MCF 10A (cell line): Measurements from ENCODE around the gene ISG15. TPM values are rescaled to one million over a fixed set of nuclear protein-coding genes. Genes with fewer than 3 reads are reported as not detected.

Source experiments
- BruUV-seq: library from RNA; stranded (reverse); fragments of 400-500 nt; replicated peaks from 2 replicates; lab custom pipeline; 2021; lab: Mats Ljungman, UMichigan
- CTCF ChIA-PET: fragments of 300-600 bp; sonication (Branson Sonifier 250); formaldehyde crosslinking; extraction: SDS; loops from one replicate; lab custom pipeline; 2021; ENCODE audit warnings: antibody characterized with exemption, inconsistent platforms; lab: Yijun Ruan, JAX
- POLR2A ChIA-PET: fragments of 300-600, 350-650 bp; sonication (Branson Sonifier 250); formaldehyde crosslinking; extraction: SDS; loops from one replicate; lab custom pipeline; 2020; ENCODE audit warnings: antibody characterized with exemption, inconsistent platforms; lab: Yijun Ruan, JAX
- DNase-seq: peaks from one replicate; pipeline ENCODE4 v3.0.0-alpha.2; 2018; ENCODE audit not compliant: unreplicated experiment
- H3K27ac Mint-ChIP-seq: one replicate; pipeline ENCODE4 v1.8.0; 2022; ENCODE audit warnings: mild to moderate bottlenecking, low read depth, mixed read lengths; ENCODE audit not compliant: unreplicated experiment
- H3K27me3 Mint-ChIP-seq: one replicate; pipeline ENCODE4 v1.8.0; 2022; ENCODE audit warnings: mixed read lengths; ENCODE audit not compliant: insufficient read depth, unreplicated experiment
- H3K36me3 Mint-ChIP-seq: one replicate; pipeline ENCODE4 v1.8.0; 2022; ENCODE audit warnings: mild to moderate bottlenecking, moderate library complexity, mixed read lengths; ENCODE audit not compliant: insufficient read depth, unreplicated experiment
- H3K4me1 Mint-ChIP-seq: one replicate; pipeline ENCODE4 v1.8.0; 2022; ENCODE audit warnings: mixed read lengths; ENCODE audit not compliant: insufficient read depth, unreplicated experiment
- H3K4me3 Mint-ChIP-seq: one replicate; pipeline ENCODE4 v1.8.0; 2022; ENCODE audit warnings: mild to moderate bottlenecking, moderate library complexity, mixed read lengths; ENCODE audit not compliant: unreplicated experiment
- H3K9me3 Mint-ChIP-seq: one replicate; pipeline ENCODE4 v1.8.0; 2022; ENCODE audit warnings: mixed read lengths; ENCODE audit not compliant: unreplicated experiment
- CTCF ChIP-seq: fragments of 200-600 bp; IDR thresholded peaks from one replicate; pipeline ENCODE4 v1.8.0; 2022; ENCODE audit warnings: antibody characterized with exemption, mild to moderate bottlenecking; ENCODE audit not compliant: unreplicated experiment
- intact Hi-C: fragments of 100-400 bp; cut with micrococcal nuclease; formaldehyde crosslinking; loops from 2 replicates; pipeline ENCODE4 v1.14.1; 2022
- total RNA-seq: library from RNA; stranded (reverse); gene quantifications from 2 replicates; pipeline ENCODE4 v1.2.3, GENCODE V29; 2022

ISG15 gene
- total RNA-seq, 1 experiment from 2014 or later = 7.4 TPM

- POLR2A ChIA-PET = no interaction called here
- DNase-seq = no peak
- BruUV-seq = no TSS peak
- CTCF ChIA-PET = interaction anchor here (0.5 to 1.4 kb wide), 2 partner anchors 18 to 46 kb away, joined by 3 read pairs; no protein-coding TSS in a partner anchor
- no peak for TF ChIP-seq CTCF
- H3K9me3 Mint-ChIP-seq = no peaks in the 10 kb centered on the region
- no peaks in the 10 kb centered on the region for H3K4me1 Mint-ChIP-seq
- no peak overlapping the region for H3K27ac Mint-ChIP-seq
- peaks cover 44% of the 10 kb centered on the region for H3K36me3 Mint-ChIP-seq
- H3K27me3 Mint-ChIP-seq = no peaks in the 10 kb centered on the region
- intact Hi-C loops = no loop called here
- no peak overlapping the region for H3K4me3 Mint-ChIP-seq
Observed at GRCh38 chr1:1047963-1048362, 34.7 kb downstream of the ISG15 start.

GRCh38 chr1:1048765-1049164 is 35.5 kb downstream of the ISG15 start:
- BruUV-seq = no TSS peak
- Mint-ChIP-seq H3K27ac (no peak overlapping the region), H3K4me1 (no peaks in the 10 kb centered on the region), H3K36me3 (peaks cover 40% of the 10 kb centered on the region), H3K9me3 (no peaks in the 10 kb centered on the region), H3K4me3 (no peak overlapping the region), H3K27me3 (no peaks in the 10 kb centered on the region)
- CTCF ChIA-PET = interaction anchor here (1.0 to 1.4 kb wide), 2 partner anchors 47 to 264 kb away, joined by 3 to 4 read pairs; no protein-coding TSS in a partner anchor
- no peak for DNase-seq
- no peak for TF ChIP-seq CTCF
- POLR2A ChIA-PET = no interaction called here
- intact Hi-C loops = no loop called here

DNA sequence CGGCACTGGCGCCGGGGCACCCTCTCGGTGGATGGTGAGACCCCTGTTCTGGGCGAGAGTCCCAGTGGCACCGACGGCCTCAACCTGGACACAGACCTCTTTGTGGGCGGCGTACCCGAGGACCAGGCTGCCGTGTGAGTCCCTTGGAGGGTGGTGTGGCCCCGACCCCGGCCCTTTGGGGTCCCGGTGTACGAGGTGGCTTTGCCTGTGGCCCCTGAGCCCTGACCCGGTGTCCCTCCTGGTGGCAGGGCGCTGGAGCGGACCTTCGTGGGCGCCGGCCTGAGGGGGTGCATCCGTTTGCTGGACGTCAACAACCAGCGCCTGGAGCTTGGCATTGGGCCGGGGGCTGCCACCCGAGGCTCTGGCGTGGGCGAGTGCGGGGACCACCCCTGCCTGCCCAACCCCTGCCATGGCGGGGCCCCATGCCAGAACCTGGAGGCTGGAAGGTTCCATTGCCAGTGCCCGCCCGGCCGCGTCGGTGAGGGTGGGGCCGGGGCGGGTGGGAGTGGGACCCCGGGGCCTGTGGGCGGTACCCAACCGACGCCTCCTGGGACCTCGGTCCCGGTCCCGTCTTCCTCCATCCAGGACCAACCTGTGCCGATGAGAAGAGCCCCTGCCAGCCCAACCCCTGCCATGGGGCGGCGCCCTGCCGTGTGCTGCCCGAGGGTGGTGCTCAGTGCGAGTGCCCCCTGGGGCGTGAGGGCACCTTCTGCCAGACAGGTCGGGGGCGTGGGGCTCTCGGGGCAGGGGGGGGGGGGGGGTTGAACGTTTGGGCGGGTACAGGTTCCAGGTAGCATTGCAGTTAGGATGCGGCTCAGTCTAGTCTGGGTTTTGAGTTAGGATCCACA is 36.2 kb downstream of the ISG15 start:
- no peaks in the 10 kb centered on the region for H3K27me3 Mint-ChIP-seq
- no peaks in the 10 kb centered on the region for H3K9me3 Mint-ChIP-seq
- intact Hi-C loops = no loop called here
- H3K36me3 Mint-ChIP-seq = peaks cover 40% of the 10 kb centered on the region
- ChIA-PET CTCF (interaction anchor here (1.0 kb wide), 1 partner anchor 264 kb away, joined by 4 read pairs; no protein-coding TSS in a partner anchor), POLR2A (no interaction called here)
- H3K4me1 Mint-ChIP-seq = no peaks in the 10 kb centered on the region
- no peak overlapping the region for H3K27ac Mint-ChIP-seq
- no peak for TF ChIP-seq CTCF
- no peak overlapping the region for H3K4me3 Mint-ChIP-seq
- DNase-seq = no peak
- BruUV-seq = no TSS peak

DNA sequence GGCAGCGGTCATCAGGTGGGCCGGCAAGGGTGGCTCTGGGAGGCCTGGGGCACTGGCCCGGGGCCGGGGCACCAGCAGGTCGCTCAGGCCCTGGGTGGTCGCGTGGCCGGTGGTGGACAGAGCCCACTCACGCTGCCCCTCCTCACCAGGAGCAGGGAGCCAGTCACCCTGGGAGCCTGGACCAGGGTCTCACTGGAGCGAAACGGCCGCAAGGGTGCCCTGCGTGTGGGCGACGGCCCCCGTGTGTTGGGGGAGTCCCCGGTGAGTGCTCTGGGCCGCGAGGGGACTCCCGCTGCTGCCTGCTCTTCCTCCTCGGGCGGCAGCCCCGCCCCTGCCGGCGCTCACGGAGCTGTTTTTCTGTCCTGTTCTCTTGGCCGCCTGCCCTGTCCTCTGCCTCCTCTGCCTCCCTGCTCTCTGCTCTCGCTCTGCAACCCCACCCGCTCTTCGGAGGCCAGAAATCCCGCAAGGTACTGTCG is 37.3 kb downstream of the ISG15 start:
- CTCF ChIA-PET = interaction anchor here (0.6 to 1.2 kb wide), 2 partner anchors 42 to 66 kb away, joined by 3 to 4 read pairs; no protein-coding TSS in a partner anchor

More for the DNA sequence above, 37.3 kb downstream of the ISG15 start:
- Mint-ChIP-seq H3K9me3 (no peaks in the 10 kb centered on the region), H3K27ac (no peak overlapping the region), H3K36me3 (peaks cover 39% of the 10 kb centered on the region), H3K4me1 (no peaks in the 10 kb centered on the region), H3K27me3 (no peaks in the 10 kb centered on the region), H3K4me3 (no peak overlapping the region)
- no peak for TF ChIP-seq CTCF
- no TSS peak for BruUV-seq
- POLR2A ChIA-PET = no interaction called here
- intact Hi-C loops = no loop called here
- DNase-seq = no peak
